Caco-2 (cell line): ENCODE measurements around the gene LHX3. TPM values are rescaled to one million over a fixed set of nuclear protein-coding genes. Genes with fewer than 3 reads are reported as not detected.

Experiments
- BruUV-seq: library from RNA; stranded (reverse); fragments of 400-500 nt; replicated peaks from 2 replicates; lab custom pipeline; 2021; lab: Mats Ljungman, UMichigan
- CTCF ChIA-PET: fragments of 300-600 bp; sonication (Branson Sonifier 250); formaldehyde crosslinking; loops from one replicate; lab custom pipeline; 2022; ENCODE audit warnings: antibody characterized with exemption; lab: Charles Lee
- POLR2A ChIA-PET: fragments of 300-600 bp; sonication (Branson Sonifier 250); formaldehyde crosslinking; loops from one replicate; lab custom pipeline; 2022; ENCODE audit warnings: antibody characterized with exemption; lab: Charles Lee
- DNase-seq, 2 experiments: peaks; one replicate each; pipeline versions ENCODE4 v3.0.0 to v3.0.0-alpha.2; 2020 to 2022
- H3K27me3 ChIP-seq: replicated peaks from 2 replicates; pipeline ENCODE4 v1.6.0; 2011; ENCODE audit warnings: low read length; ENCODE audit not compliant: control insufficient read depth, insufficient read depth
- H3K36me3 ChIP-seq: 2 replicates; pipeline ENCODE4 v1.5.1; 2011; ENCODE audit warnings: low read length; ENCODE audit not compliant: control insufficient read depth, insufficient read depth
- H3K4me1 ChIP-seq: fragments of 250-450 bp; sonication (Bioruptor Pico); 2 replicates; pipeline ENCODE4 v1.5.1; 2020; ENCODE audit warnings: mild to moderate bottlenecking
- H3K4me3 ChIP-seq: 2 replicates; pipeline ENCODE4 v1.5.1; 2011; ENCODE audit warnings: low read depth, mild to moderate bottlenecking, control low read depth, low read length
- H3K9me3 ChIP-seq: fragments of 250-450 bp; sonication (Bioruptor Pico); 2 replicates; pipeline ENCODE4 v1.5.1; 2020; ENCODE audit warnings: mild to moderate bottlenecking, moderate library complexity
- H3K27ac Mint-ChIP-seq: one replicate; pipeline ENCODE4 v1.8.0; 2022; ENCODE audit warnings: mixed read lengths; ENCODE audit not compliant: unreplicated experiment
- H3K27me3 Mint-ChIP-seq: one replicate; pipeline ENCODE4 v1.8.0; 2022; ENCODE audit warnings: mixed read lengths; ENCODE audit not compliant: insufficient read depth, unreplicated experiment
- H3K36me3 Mint-ChIP-seq: one replicate; pipeline ENCODE4 v1.8.0; 2022; ENCODE audit warnings: mild to moderate bottlenecking, mixed read lengths; ENCODE audit not compliant: insufficient read depth, unreplicated experiment
- H3K4me1 Mint-ChIP-seq: one replicate; pipeline ENCODE4 v1.8.0; 2022; ENCODE audit warnings: low read depth, mixed read lengths; ENCODE audit not compliant: unreplicated experiment
- H3K4me3 Mint-ChIP-seq: one replicate; pipeline ENCODE4 v1.8.0; 2022; ENCODE audit warnings: mild to moderate bottlenecking, moderate library complexity, mixed read lengths; ENCODE audit not compliant: unreplicated experiment
- H3K9me3 Mint-ChIP-seq: one replicate; pipeline ENCODE4 v1.8.0; 2022; ENCODE audit warnings: mixed read lengths; ENCODE audit not compliant: unreplicated experiment
- CTCF ChIP-seq, 2 experiments: fragments of 200-600 bp in 1 of 2; IDR thresholded peaks; 1 replicate in 1 of 2; 2 replicates in 1 of 2; pipeline versions ENCODE4 v1.5.1 to v1.8.0; 2011 to 2022; ENCODE audit warnings: antibody characterized with exemption in 1 of 2, control low read depth in 1 of 2, inconsistent platforms in 1 of 2, low read depth in 1 of 2, low read length in 1 of 2, mild to moderate bottlenecking in 1 of 2, moderate library complexity in 1 of 2; ENCODE audit not compliant: insufficient read depth in 1 of 2, severe bottlenecking in 1 of 2, unreplicated experiment in 1 of 2
- intact Hi-C: fragments of 100-400 bp; cut with micrococcal nuclease; formaldehyde crosslinking; loops from one replicate; pipeline ENCODE4 v1.10.0; 2022; ENCODE audit not compliant: unreplicated experiment
- total RNA-seq: library from RNA; stranded (reverse); gene quantifications from 2 replicates; pipeline ENCODE4 v1.2.3, GENCODE V29; 2022

The LHX3 gene
- total RNA-seq, 1 experiment from 2014 or later: 1.2 TPM

DNA sequence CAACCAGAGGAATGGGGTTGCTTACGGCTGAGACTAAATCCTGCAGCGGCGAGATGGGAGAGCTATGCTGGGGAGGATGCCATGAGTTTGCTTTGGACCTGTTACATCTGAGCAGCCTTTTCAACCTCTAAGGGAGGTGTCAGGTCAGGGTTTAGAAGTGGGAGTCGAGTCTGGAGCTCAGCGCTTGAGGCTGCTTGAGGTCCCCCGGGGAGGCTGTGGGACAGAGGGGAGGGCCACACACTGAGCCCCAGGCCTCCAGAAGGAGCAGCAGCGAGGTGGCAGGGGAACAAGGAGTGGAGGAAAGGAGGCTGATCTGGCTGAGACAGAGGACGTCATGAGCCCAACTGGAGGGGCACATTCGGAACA lies 42.6 kb upstream of the LHX3 start:
- no peaks in the 10 kb centered on the region for H3K27me3 Mint-ChIP-seq
- no peak overlapping the region for H3K4me3 ChIP-seq
- ChIA-PET CTCF (no interaction called here), POLR2A (no interaction called here)
- TF ChIP-seq CTCF (IDR thresholded peaks at IDR 0.05; ENCODE audit: insufficient read depth in 1 of 2, low read depth in 1 of 2, low read length in 1 of 2, severe bottlenecking in 1 of 2, unreplicated experiment in 1 of 2): no peak
- H3K4me1 ChIP-seq: peaks cover 13% of the 10 kb centered on the region
- no peaks in the 10 kb centered on the region for H3K9me3 Mint-ChIP-seq
- peaks cover 7% of the 10 kb centered on the region for H3K36me3 Mint-ChIP-seq
- no peaks in the 10 kb centered on the region for H3K27me3 ChIP-seq
- no peak overlapping the region for H3K27ac Mint-ChIP-seq
- no peaks in the 10 kb centered on the region for H3K9me3 ChIP-seq
- peaks cover 22% of the 10 kb centered on the region for H3K4me1 Mint-ChIP-seq
- DNase-seq: no peak
- H3K36me3 ChIP-seq: no peaks in the 10 kb centered on the region
- no TSS peak for BruUV-seq
- intact Hi-C loops: no loop called here
- no peak overlapping the region for H3K4me3 Mint-ChIP-seq

- peaks cover 22% of the 10 kb centered on the region for H3K4me1 Mint-ChIP-seq
- H3K9me3 Mint-ChIP-seq: no peaks in the 10 kb centered on the region
- no peak for DNase-seq
- no peaks in the 10 kb centered on the region for H3K27me3 Mint-ChIP-seq
- no peak for TF ChIP-seq CTCF (IDR thresholded peaks at IDR 0.05; ENCODE audit: insufficient read depth in 1 of 2, low read depth in 1 of 2, low read length in 1 of 2, severe bottlenecking in 1 of 2, unreplicated experiment in 1 of 2)
- ChIA-PET POLR2A (no interaction called here), CTCF (no interaction called here)
- H3K36me3 Mint-ChIP-seq: peaks cover 7% of the 10 kb centered on the region
- no peak overlapping the region for H3K27ac Mint-ChIP-seq
- H3K4me3 Mint-ChIP-seq: no peak overlapping the region
- no peaks in the 10 kb centered on the region for H3K36me3 ChIP-seq
- BruUV-seq: no TSS peak
- H3K9me3 ChIP-seq: no peaks in the 10 kb centered on the region
- intact Hi-C loops: no loop called here
- no peak overlapping the region for H3K4me3 ChIP-seq
- H3K27me3 ChIP-seq: no peaks in the 10 kb centered on the region
- peaks cover 13% of the 10 kb centered on the region for H3K4me1 ChIP-seq
Measured at GRCh38 chr9:136246849-136247550, 42.1 kb upstream of the LHX3 start.

- H3K4me1 Mint-ChIP-seq: peaks cover 22% of the 10 kb centered on the region
- no peaks in the 10 kb centered on the region for H3K9me3 Mint-ChIP-seq
- H3K36me3 ChIP-seq: no peaks in the 10 kb centered on the region
- peaks cover 13% of the 10 kb centered on the region for H3K4me1 ChIP-seq
- no peaks in the 10 kb centered on the region for H3K27me3 ChIP-seq
- peak within 1 kb of the TSS; percentile 92 for H3K4me3 ChIP-seq
- H3K27ac Mint-ChIP-seq: peak within 1 kb of the TSS; percentile 94
- no peaks in the 10 kb centered on the region for H3K27me3 Mint-ChIP-seq
- no TSS peak for BruUV-seq
- peak within 1 kb of the TSS; percentile 97 for H3K4me3 Mint-ChIP-seq
- intact Hi-C loops: no loop called here
- no peak for TF ChIP-seq CTCF (IDR thresholded peaks at IDR 0.05; ENCODE audit: insufficient read depth in 1 of 2, low read depth in 1 of 2, low read length in 1 of 2, severe bottlenecking in 1 of 2, unreplicated experiment in 1 of 2)
- peak; percentile 80 to 85 for DNase-seq
- H3K9me3 ChIP-seq: no peaks in the 10 kb centered on the region
- ChIA-PET CTCF (interaction anchor here (0.6 to 0.7 kb wide), 2 partner anchors 22 to 126 kb away, joined by 3 to 6 read pairs; no protein-coding TSS in a partner anchor), POLR2A (no interaction called here)
- H3K36me3 Mint-ChIP-seq: peaks cover 7% of the 10 kb centered on the region
Measured at GRCh38 chr9:136245219-136246150, 40.6 kb upstream of the LHX3 start, which contains the start of gene QSOX2. QSOX2 (minus strand) TSS chr9:136245812; CDS start chr9:136245803, 9 bp downstream.
